Measurements from ENCODE around the gene AQP12A.
A peak's percentile ranks its signal among the peaks of the same experiment; 100 is the strongest.

The AQP12A gene

GRCh38 chr2:240713928-240714746 is 22.5 kb downstream of the AQP12A start:
- no peak for DNase-seq (ENCODE audit: low spot score)
- Histone ChIP-seq H3K9ac (ENCODE audit: low read depth, low read length, poor library complexity) (no peak overlapping the region), H3K36me3 (replicated peaks in 1 of 2; ENCODE audit: control insufficient read depth in 2 of 2, insufficient read depth in 2 of 2, low read length in 2 of 2) (peaks cover 18 to 23% of the 10 kb centered on the region in 2 donors), H3K23ac (ENCODE audit: low read depth, low read length, poor library complexity) (no peak overlapping the region), H3K9me3 (replicated peaks in 1 of 2; ENCODE audit: control insufficient read depth in 2 of 2, insufficient read depth in 1 of 2, low read depth in 1 of 2, low read length in 2 of 2) (no peaks in the 10 kb centered on the region), H2BK120ac (ENCODE audit: low read depth, low read length) (no peak overlapping the region), H3K27ac (replicated peaks; ENCODE audit: low read length) (no peak overlapping the region), H2BK5ac (ENCODE audit: low read length) (peak overlapping the region; percentile 39), H3K18ac (ENCODE audit: low read length) (no peak overlapping the region), H2BK12ac (ENCODE audit: low read length) (no peak overlapping the region), H3K4me2 (ENCODE audit: insufficient read depth, low read length, poor library complexity, severe bottlenecking) (no peak overlapping the region), H2AFZ (ENCODE audit: low read length) (no peak overlapping the region), H3K4me3 (ENCODE audit: low read length in 2 of 2) (no peak overlapping the region), H3K14ac (ENCODE audit: low read length) (no peak overlapping the region), H3K79me1 (ENCODE audit: low read depth, low read length) (peaks cover 5% of the 10 kb centered on the region), H3K4ac (ENCODE audit: low read length) (no peak overlapping the region), H3K4me1 (ENCODE audit: control insufficient read depth in 2 of 2, insufficient read depth in 1 of 2, low read depth in 1 of 2, low read length in 2 of 2) (no peaks in the 10 kb centered on the region), H4K8ac (ENCODE audit: low read depth, low read length) (peak overlapping the region; percentile 17), H2AK5ac (ENCODE audit: low read depth, low read length) (no peak overlapping the region), H3K27me3 (ENCODE audit: control insufficient read depth in 3 of 3, insufficient read depth in 3 of 3, low read depth in 1 of 3, low read length in 3 of 3) (peaks cover 0 to 2% (median 0%) of the 10 kb centered on the region in 3 experiments), H4K91ac (ENCODE audit: low read depth, low read length, poor library complexity) (no peak overlapping the region), H2BK15ac (ENCODE audit: low read length) (no peak overlapping the region)
- WGBS, 2 donors (ENCODE audit: extremely low coverage in 2 of 2, insufficient read length in 2 of 2, insufficient replicate concordance in 1 of 2), result no CpG with 5 or more reads among the region's 26 CpGs

GRCh38 chr2:240714747-240715725 is 23.4 kb downstream of the AQP12A start:
- peak overlapping the region; percentile 39 for H2BK5ac ChIP-seq (ENCODE audit: low read length)
- no peak overlapping the region for H2BK120ac ChIP-seq (ENCODE audit: low read depth, low read length)
- no peaks in the 10 kb centered on the region for H3K9me3 ChIP-seq (replicated peaks in 1 of 2; ENCODE audit: control insufficient read depth in 2 of 2, insufficient read depth in 1 of 2, low read depth in 1 of 2, low read length in 2 of 2)
- peak overlapping the region; percentile 72 for H4K8ac ChIP-seq (ENCODE audit: low read depth, low read length)
- no CpG with 5 or more reads among the region's 23 CpGs for WGBS, 2 donors (ENCODE audit: extremely low coverage in 2 of 2, insufficient read length in 2 of 2, insufficient replicate concordance in 1 of 2)
- no peak overlapping the region for H3K18ac ChIP-seq (ENCODE audit: low read length)
- no peaks in the 10 kb centered on the region for H3K4me1 ChIP-seq (ENCODE audit: control insufficient read depth in 2 of 2, insufficient read depth in 1 of 2, low read depth in 1 of 2, low read length in 2 of 2)
- no peak overlapping the region for H3K27ac ChIP-seq (replicated peaks; ENCODE audit: low read length)
- H2BK15ac ChIP-seq (ENCODE audit: low read length), result no peak overlapping the region
- no peak overlapping the region for H4K91ac ChIP-seq (ENCODE audit: low read depth, low read length, poor library complexity)
- DNase-seq (ENCODE audit: low spot score), result no peak
- peak overlapping the region; percentile 28 for H2AK5ac ChIP-seq (ENCODE audit: low read depth, low read length)
- H3K23ac ChIP-seq (ENCODE audit: low read depth, low read length, poor library complexity), result no peak overlapping the region
- H3K27me3 ChIP-seq (ENCODE audit: control insufficient read depth in 3 of 3, insufficient read depth in 3 of 3, low read depth in 1 of 3, low read length in 3 of 3), result peaks cover 0 to 2% (median 0%) of the 10 kb centered on the region in 3 experiments
- no peak overlapping the region for H3K4ac ChIP-seq (ENCODE audit: low read length)
- no peak overlapping the region for H3K4me3 ChIP-seq (ENCODE audit: low read length in 2 of 2)
- H3K9ac ChIP-seq (ENCODE audit: low read depth, low read length, poor library complexity), result no peak overlapping the region
- H3K36me3 ChIP-seq (replicated peaks in 1 of 2; ENCODE audit: control insufficient read depth in 2 of 2, insufficient read depth in 2 of 2, low read length in 2 of 2), result peaks cover 19 to 23% of the 10 kb centered on the region in 2 donors
- peak overlapping the region; percentile 21 for H3K14ac ChIP-seq (ENCODE audit: low read length)
- no peak overlapping the region for H2AFZ ChIP-seq (ENCODE audit: low read length)
- H2BK12ac ChIP-seq (ENCODE audit: low read length), result no peak overlapping the region
- H3K4me2 ChIP-seq (ENCODE audit: insufficient read depth, low read length, poor library complexity, severe bottlenecking), result no peak overlapping the region
- peaks cover 5% of the 10 kb centered on the region for H3K79me1 ChIP-seq (ENCODE audit: low read depth, low read length)

- no peak overlapping the region for H2AFZ ChIP-seq (ENCODE audit: low read length)
- no peaks in the 10 kb centered on the region for H3K9me3 ChIP-seq (replicated peaks in 1 of 2; ENCODE audit: control insufficient read depth in 2 of 2, insufficient read depth in 1 of 2, low read depth in 1 of 2, low read length in 2 of 2)
- no peak overlapping the region for H2BK120ac ChIP-seq (ENCODE audit: low read depth, low read length)
- H3K4me3 ChIP-seq (ENCODE audit: low read length in 2 of 2), result no peak overlapping the region
- H2BK15ac ChIP-seq (ENCODE audit: low read length), result no peak overlapping the region
- H4K91ac ChIP-seq (ENCODE audit: low read depth, low read length, poor library complexity), result no peak overlapping the region
- H3K4me1 ChIP-seq (ENCODE audit: control insufficient read depth in 2 of 2, insufficient read depth in 1 of 2, low read depth in 1 of 2, low read length in 2 of 2), result no peaks in the 10 kb centered on the region
- H2BK5ac ChIP-seq (ENCODE audit: low read length), result peak overlapping the region; percentile 24
- H3K23ac ChIP-seq (ENCODE audit: low read depth, low read length, poor library complexity), result no peak overlapping the region
- H3K18ac ChIP-seq (ENCODE audit: low read length), result peak overlapping the region; percentile 48
- peak overlapping the region; percentile 70 for H3K9ac ChIP-seq (ENCODE audit: low read depth, low read length, poor library complexity)
- H3K79me1 ChIP-seq (ENCODE audit: low read depth, low read length), result peaks cover 5% of the 10 kb centered on the region
- no peak overlapping the region for H3K4ac ChIP-seq (ENCODE audit: low read length)
- no peak overlapping the region for H2BK12ac ChIP-seq (ENCODE audit: low read length)
- H3K36me3 ChIP-seq (replicated peaks in 1 of 2; ENCODE audit: control insufficient read depth in 2 of 2, insufficient read depth in 2 of 2, low read length in 2 of 2), result peaks cover 19 to 25% of the 10 kb centered on the region in 2 donors
- H3K14ac ChIP-seq (ENCODE audit: low read length), result no peak overlapping the region
- H3K27ac ChIP-seq (replicated peaks; ENCODE audit: low read length), result no peak overlapping the region
- H2AK5ac ChIP-seq (ENCODE audit: low read depth, low read length), result no peak overlapping the region
- H4K8ac ChIP-seq (ENCODE audit: low read depth, low read length), result peak overlapping the region; percentile 43
- peak overlapping the region; percentile 11 for H3K4me2 ChIP-seq (ENCODE audit: insufficient read depth, low read length, poor library complexity, severe bottlenecking)
- no CpG with 5 or more reads among the region's 23 CpGs for WGBS, 2 donors (ENCODE audit: extremely low coverage in 2 of 2, insufficient read length in 2 of 2, insufficient replicate concordance in 1 of 2)
- DNase-seq (ENCODE audit: low spot score), result no peak
- peaks cover 0 to 2% (median 0%) of the 10 kb centered on the region in 3 experiments for H3K27me3 ChIP-seq (ENCODE audit: control insufficient read depth in 3 of 3, insufficient read depth in 3 of 3, low read depth in 1 of 3, low read length in 3 of 3)
Measured at GRCh38 chr2:240716130-240716798, 24.6 kb downstream of the AQP12A start.
